Activated B cell treated with CpG ODN at 0.5 μM for 24 hours (primary cell): ENCODE results near the gene SBDS. TPM values are rescaled to one million over a fixed set of nuclear protein-coding genes. Genes with fewer than 3 reads are reported as not detected.
"Not testable (repeated sequence)": the region's sequence is repeated elsewhere in the genome, so short reads cannot be mapped to it uniquely, and the experiment has no call there.

Experiments
- ATAC-seq: fragments of 200-7000 bp; cut with Tn5 transposase; one replicate; pipeline ENCODE4 v1.10.0; 2021; ENCODE audit warnings: low read depth, mild to moderate bottlenecking, moderate library complexity
- CTCF ChIA-PET: fragments of 350-600 bp; sonication (Branson Sonifier 250); formaldehyde crosslinking; loops from one replicate; lab custom pipeline; 2021; ENCODE audit warnings: antibody characterized with exemption; lab: Charles Lee
- POLR2A ChIA-PET: fragments of 350-600 bp; sonication (Branson Sonifier 250); formaldehyde crosslinking; loops from one replicate; lab custom pipeline; 2021; ENCODE audit warnings: antibody characterized with exemption; lab: Charles Lee
- DNase-seq: peaks from one replicate; pipeline ENCODE4 v3.0.0; 2022
- H3K27ac Mint-ChIP-seq: one replicate; pipeline ENCODE4 v1.8.0; 2020; ENCODE audit warnings: mixed read lengths
- H3K27me3 Mint-ChIP-seq: one replicate; pipeline ENCODE4 v1.8.0; 2021; ENCODE audit warnings: mixed read lengths
- H3K36me3 Mint-ChIP-seq: one replicate; pipeline ENCODE4 v1.8.0; 2021; ENCODE audit warnings: low read depth, mixed read lengths
- H3K4me1 Mint-ChIP-seq: one replicate; pipeline ENCODE4 v1.8.0; 2021; ENCODE audit warnings: mixed read lengths
- H3K4me3 Mint-ChIP-seq: one replicate; pipeline ENCODE4 v1.8.0; 2020; ENCODE audit warnings: mild to moderate bottlenecking, mixed read lengths
- H3K9me3 Mint-ChIP-seq: one replicate; pipeline ENCODE4 v1.8.0; 2020; ENCODE audit warnings: mixed read lengths
- intact Hi-C: fragments of 100-400 bp; cut with micrococcal nuclease; formaldehyde crosslinking; loops from one replicate; pipeline ENCODE4 v1.15.1; 2024
- total RNA-seq: library from RNA; stranded (reverse); gene quantifications from 2 replicates; pipeline ENCODE4 v1.2.3, GENCODE V29; 2022
- TF ChIP-seq, protein P1 (sequence below): fragments of 200-600 bp; IDR thresholded peaks from one replicate; pipeline ENCODE4 v1.8.0; 2022; ENCODE audit warnings: antibody characterized with exemption, mild to moderate bottlenecking

Gene SBDS
- total RNA-seq, 1 donor from 2014 or later: 26.6 TPM

DNA sequence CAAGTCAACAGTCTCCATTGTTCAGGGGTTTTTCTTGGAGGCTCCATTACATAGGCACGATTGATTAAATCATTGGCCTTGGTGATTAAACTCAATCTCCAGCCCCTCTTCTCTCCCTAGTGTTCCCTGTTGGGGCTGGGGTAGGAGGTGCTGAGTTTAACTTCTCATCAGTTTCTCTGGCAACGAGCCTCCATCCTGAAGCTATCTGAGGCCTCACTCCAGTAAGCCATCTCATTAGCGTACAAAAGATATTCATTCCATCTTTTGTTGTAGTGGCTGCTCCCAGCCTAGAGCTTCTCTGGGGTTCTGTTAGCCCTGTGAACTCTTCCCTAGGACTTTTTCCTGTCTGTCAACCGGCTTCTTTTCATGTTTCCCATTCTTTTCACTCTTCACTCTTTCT is 12.9 kb upstream of the SBDS start:
- Mint-ChIP-seq H3K9me3 (no peaks in the 10 kb centered on the region), H3K4me1 (peaks cover 1% of the 10 kb centered on the region), H3K27me3 (no peaks in the 10 kb centered on the region), H3K27ac (no peak overlapping the region), H3K36me3 (peaks cover 84% of the 10 kb centered on the region), H3K4me3 (no peak overlapping the region)
- ChIA-PET CTCF (no interaction called here), POLR2A (no interaction called here)
- no peak for DNase-seq
- TF ChIP-seq, protein P1, sequence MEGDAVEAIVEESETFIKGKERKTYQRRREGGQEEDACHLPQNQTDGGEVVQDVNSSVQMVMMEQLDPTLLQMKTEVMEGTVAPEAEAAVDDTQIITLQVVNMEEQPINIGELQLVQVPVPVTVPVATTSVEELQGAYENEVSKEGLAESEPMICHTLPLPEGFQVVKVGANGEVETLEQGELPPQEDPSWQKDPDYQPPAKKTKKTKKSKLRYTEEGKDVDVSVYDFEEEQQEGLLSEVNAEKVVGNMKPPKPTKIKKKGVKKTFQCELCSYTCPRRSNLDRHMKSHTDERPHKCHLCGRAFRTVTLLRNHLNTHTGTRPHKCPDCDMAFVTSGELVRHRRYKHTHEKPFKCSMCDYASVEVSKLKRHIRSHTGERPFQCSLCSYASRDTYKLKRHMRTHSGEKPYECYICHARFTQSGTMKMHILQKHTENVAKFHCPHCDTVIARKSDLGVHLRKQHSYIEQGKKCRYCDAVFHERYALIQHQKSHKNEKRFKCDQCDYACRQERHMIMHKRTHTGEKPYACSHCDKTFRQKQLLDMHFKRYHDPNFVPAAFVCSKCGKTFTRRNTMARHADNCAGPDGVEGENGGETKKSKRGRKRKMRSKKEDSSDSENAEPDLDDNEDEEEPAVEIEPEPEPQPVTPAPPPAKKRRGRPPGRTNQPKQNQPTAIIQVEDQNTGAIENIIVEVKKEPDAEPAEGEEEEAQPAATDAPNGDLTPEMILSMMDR: no peak
- ATAC-seq: no peak
- intact Hi-C loops: no loop called here

DNA sequence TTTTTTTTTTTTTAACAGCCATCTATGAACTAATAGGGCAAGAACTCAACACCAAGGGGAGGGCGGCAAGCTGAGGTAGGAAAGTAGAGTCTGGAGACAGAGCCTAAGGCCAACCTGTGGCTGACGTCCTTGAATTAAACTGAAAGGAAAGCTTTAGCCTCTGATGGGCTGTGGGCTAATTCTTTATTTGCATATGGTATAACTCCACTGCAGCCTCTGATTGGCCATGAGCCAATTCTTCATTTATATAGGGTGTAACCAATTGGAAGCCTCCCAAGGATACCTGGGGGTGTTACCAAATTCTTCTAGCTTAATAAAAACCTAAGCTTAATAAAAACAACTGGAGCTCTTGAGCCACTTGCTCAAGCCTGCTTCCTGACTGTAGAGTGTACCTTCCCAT is 11.6 kb upstream of the SBDS start:
- POLR2A ChIA-PET: interaction anchor here (1.1 kb wide), 1 partner anchor 11 kb away, joined by 4 read pairs; no protein-coding TSS in a partner anchor
- Mint-ChIP-seq H3K36me3 (peaks cover 79% of the 10 kb centered on the region), H3K4me3 (no peak overlapping the region), H3K4me1 (peaks cover 1% of the 10 kb centered on the region), H3K9me3 (no peaks in the 10 kb centered on the region), H3K27me3 (no peaks in the 10 kb centered on the region), H3K27ac (no peak overlapping the region)
- TF ChIP-seq, protein P1: no peak
- CTCF ChIA-PET: no interaction called here
- ATAC-seq (no peak), DNase-seq (no peak)
- intact Hi-C loops: no loop called here

DNA sequence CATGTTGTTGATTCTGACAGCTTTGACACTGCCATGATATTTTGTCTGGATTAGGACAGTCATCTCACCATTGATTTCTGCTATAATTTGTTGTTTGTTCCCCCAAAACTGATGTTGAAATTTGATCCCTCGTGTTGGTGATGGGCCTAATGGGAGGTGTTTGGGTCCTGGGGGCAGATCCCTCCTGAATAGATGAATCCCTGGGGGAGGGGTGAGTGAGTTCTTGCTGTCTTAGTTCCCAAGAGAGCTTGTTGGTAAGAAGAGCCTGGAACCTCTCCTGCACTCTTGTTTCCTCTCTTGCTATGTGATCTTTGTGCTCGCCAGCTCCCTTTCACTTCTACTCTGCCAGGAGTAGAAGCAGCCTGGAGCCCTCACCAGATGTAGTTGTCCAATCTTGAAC is 8.8 kb upstream of the SBDS start:
- H3K27ac Mint-ChIP-seq, CTCF ChIA-PET, ATAC-seq, H3K9me3 Mint-ChIP-seq, POLR2A ChIA-PET, H3K27me3 Mint-ChIP-seq, H3K4me1 Mint-ChIP-seq, DNase-seq, H3K4me3 Mint-ChIP-seq, intact Hi-C loops: not testable (repeated sequence)
- peaks cover 68% of the 10 kb centered on the region for H3K36me3 Mint-ChIP-seq

DNA sequence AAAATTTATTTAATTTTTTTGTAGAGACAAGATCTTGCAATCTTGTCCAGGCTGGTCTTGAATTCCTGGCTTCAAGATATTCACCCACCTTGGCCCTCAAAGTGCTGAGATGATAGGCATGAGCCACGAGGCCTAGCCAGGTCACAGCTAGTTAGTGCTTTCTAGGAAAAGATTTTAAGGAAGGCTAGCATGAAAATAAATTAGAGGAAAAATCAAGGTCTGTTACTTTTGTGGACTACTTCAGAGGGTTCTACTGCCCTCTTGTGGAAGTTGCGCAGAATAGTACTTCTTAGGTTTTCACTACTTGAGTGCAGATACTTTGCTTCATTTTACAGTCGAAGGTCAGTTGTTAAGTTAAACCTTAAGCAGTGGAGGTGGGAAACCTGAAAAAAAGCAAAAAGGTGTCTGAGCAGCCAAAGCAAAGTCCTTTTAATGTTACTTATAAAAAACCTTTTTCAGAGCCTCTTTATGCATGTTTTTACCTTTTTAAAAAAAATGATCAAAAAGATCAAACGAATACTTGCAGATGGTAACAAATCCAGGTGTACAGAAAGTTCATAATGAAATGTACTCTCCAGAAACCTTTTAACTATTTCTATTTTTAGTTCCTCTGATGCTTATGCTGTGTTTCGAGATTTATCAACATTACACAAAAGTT is 5.3 kb upstream of the SBDS start:
- H3K27me3 Mint-ChIP-seq, DNase-seq, ATAC-seq, CTCF ChIA-PET, POLR2A ChIA-PET, H3K9me3 Mint-ChIP-seq: not testable (repeated sequence)
- Mint-ChIP-seq H3K27ac (peak overlapping the region; percentile 53), H3K36me3 (peaks cover 47% of the 10 kb centered on the region), H3K4me3 (peak overlapping the region; percentile 59), H3K4me1 (peaks cover 11% of the 10 kb centered on the region)
- intact Hi-C loops: loop anchor here (1.0 kb wide), 1 partner anchor 443 kb away; no protein-coding TSS in a partner anchor

DNA sequence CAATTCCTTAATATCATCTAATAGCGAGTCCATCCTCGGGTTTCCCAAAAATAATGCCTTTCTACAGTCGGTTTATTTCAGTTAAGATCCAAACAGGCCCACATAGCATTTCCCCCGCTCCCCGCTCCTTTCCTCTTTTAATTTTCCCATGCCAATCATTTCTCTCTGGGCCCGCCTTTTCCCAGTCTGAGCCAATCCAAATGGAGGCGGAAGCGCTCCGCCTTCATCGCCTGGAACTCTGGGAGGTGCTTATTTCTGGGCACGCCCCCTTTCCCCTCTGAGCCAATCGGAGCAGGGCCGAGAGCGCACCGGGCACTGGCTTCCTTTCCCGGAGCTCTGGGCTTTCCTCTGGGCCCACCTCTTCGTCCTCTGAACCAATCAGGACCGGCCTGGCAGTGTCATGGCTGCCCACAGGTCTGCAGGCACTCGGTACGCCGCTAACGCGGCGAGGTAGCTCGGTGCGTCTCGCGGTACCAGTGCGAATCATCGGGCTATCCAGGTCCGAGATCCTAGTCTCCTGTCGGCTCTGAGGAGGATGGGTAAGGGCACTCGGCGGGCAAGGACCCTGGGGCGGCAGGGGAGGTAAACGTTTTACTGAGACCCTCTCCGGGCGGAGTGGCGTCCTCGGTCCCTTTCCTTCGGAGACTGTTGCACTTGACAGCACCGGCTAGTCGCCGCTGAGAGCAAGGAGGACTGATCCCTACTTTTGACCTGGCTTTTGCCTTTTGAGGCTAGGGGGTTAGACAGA is 1.2 kb upstream of the SBDS start, which contains the start of gene TYW1:
TSS of gene TYW1 (plus strand) at position 390 of the 748 bp plus-strand sequence. CDS start at position 536, 146 bp downstream.
- peak; percentile 82 for ATAC-seq
- intact Hi-C loops: loop anchor here (1.0 to 10.0 kb wide), 10 partner anchors 75 to 1274 kb away; partner anchors contain the start of genes GUSB, RABGEF1 and TMEM248
- ChIA-PET CTCF (interaction anchor here (1.1 kb wide), 1 partner anchor 438 kb away, joined by 3 read pairs; no protein-coding TSS in a partner anchor), POLR2A (interaction anchor here (0.6 to 3.0 kb wide), 13 partner anchors 10 to 1245 kb away, joined by 3 to 26 read pairs (median 5); partner anchors contain the start of genes KCTD7, RABGEF1 and TMEM248)
- DNase-seq: peak; percentile 93
- peak within 1 kb of the TSS; percentile 100 for H3K27ac Mint-ChIP-seq
- H3K4me3 Mint-ChIP-seq: peak within 1 kb of the TSS; percentile 100
- H3K9me3 Mint-ChIP-seq, H3K27me3 Mint-ChIP-seq: not testable (repeated sequence)
- H3K36me3 Mint-ChIP-seq: peaks cover 45% of the 10 kb centered on the region
- peaks cover 26% of the 10 kb centered on the region for H3K4me1 Mint-ChIP-seq

DNA sequence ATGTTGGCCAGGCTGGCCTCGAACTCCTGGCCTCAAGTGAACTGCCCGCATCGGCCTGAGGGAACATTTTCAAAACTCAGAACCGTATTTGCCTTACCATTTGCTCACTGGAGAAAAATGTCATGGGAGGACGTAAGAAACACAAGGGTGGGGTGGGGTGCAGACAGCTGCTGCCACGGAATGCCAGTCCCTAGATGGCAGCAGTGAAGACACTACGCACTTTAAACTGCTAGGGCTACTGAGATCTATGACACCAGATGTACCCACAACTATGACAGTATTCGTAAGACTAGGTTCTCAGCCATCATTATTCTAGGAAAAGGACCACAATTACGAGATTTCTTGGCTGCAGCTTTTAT is 716 bp downstream of the SBDS start:
- ATAC-seq: peak; percentile 38
- H3K9me3 Mint-ChIP-seq, H3K27me3 Mint-ChIP-seq: not testable (repeated sequence)
- Mint-ChIP-seq H3K27ac (peak overlapping the region; percentile 100), H3K36me3 (peaks cover 59% of the 10 kb centered on the region), H3K4me1 (peaks cover 26% of the 10 kb centered on the region), H3K4me3 (peak overlapping the region; percentile 100)
- POLR2A ChIA-PET: interaction anchor here (0.6 to 3.0 kb wide), 8 partner anchors 73 to 789 kb away, joined by 3 to 26 read pairs (median 8); partner anchors contain the start of genes KCTD7, RABGEF1 and TMEM248
- peak; percentile 18 for DNase-seq
- CTCF ChIA-PET: interaction anchor here (1.3 kb wide), 1 partner anchor 150 kb away, joined by 5 read pairs; no protein-coding TSS in a partner anchor
- intact Hi-C loops: loop anchor here (1.0 to 10.0 kb wide), 7 partner anchors 308 to 1272 kb away; partner anchors contain the start of gene KCTD7

DNA sequence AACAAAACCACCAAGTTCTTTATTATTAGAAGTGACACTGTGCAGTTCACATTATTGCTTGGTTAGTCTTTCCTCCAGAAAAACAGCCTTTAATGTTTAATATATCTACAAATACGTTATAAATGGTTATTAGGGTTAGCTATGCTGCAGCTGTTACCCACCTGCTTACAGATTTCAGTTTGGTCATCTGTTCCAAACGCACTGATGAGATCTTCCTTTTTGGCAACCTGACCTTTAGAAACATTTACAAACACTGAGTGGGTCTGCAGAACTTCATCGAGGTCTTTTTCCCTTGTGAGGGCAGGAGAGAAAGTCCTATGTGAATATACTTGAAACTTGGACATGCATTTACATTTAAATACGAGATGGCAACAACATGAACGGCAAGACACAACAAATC is 1.3 kb downstream of the SBDS start:
- peaks cover 26% of the 10 kb centered on the region for H3K4me1 Mint-ChIP-seq
- POLR2A ChIA-PET: interaction anchor here (1.9 to 3.0 kb wide), 2 partner anchors 73 to 366 kb away, joined by 7 to 26 read pairs; partner anchors contain the start of genes KCTD7 and TMEM248
- intact Hi-C loops: loop anchor here (10.0 kb wide), 2 partner anchors 399 to 1239 kb away; no protein-coding TSS in a partner anchor
- peaks cover 57% of the 10 kb centered on the region for H3K36me3 Mint-ChIP-seq
- CTCF ChIA-PET, ATAC-seq, H3K9me3 Mint-ChIP-seq, DNase-seq, H3K27me3 Mint-ChIP-seq: not testable (repeated sequence)
- peak overlapping the region; percentile 100 for H3K27ac Mint-ChIP-seq
- H3K4me3 Mint-ChIP-seq: peak overlapping the region; percentile 100

DNA sequence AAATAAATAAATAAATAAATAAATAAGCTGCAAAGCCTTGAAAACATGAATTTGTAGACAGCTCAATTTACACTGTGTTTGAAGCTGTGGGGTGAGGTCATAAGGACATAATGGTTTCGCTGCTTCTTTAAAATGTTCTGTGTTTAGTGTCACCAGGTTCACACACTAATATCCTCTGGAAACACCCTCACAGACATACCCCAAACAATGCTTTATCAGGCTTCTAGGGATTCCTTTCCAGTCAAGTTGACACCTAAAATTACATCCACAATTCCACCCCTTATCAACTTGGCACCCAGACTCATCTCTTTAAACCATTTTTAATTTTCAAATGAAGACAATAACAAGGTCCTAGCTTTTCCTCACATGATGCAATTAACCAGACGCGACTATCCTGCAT is 5.8 kb downstream of the SBDS start:
- H3K4me3 Mint-ChIP-seq, DNase-seq, intact Hi-C loops, CTCF ChIA-PET, H3K27me3 Mint-ChIP-seq, H3K9me3 Mint-ChIP-seq, ATAC-seq, POLR2A ChIA-PET, H3K27ac Mint-ChIP-seq: not testable (repeated sequence)
- peaks cover 13% of the 10 kb centered on the region for H3K4me1 Mint-ChIP-seq
- H3K36me3 Mint-ChIP-seq: peaks cover 57% of the 10 kb centered on the region

DNA sequence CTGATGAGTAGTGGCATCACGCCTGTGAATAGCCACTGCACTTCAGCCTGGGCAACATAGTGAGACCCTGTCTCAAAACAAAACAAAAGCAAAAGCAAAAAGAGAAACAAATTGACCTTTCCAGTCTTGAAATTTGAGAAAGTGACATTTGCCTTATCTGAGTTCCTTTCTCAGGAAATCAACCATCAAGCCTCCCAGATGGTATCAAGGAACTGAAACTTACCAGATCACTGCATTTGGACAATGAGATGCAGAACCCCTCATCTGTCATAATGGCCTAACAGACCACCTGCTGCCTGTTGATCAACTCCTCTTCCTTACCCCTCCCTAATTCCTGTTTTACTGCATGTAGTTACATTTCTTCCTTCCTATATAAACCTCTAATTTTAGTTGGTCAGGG is 15.1 kb downstream of the SBDS start:
- Mint-ChIP-seq H3K27ac (peak overlapping the region; percentile 65), H3K9me3 (peaks cover 11% of the 10 kb centered on the region)
- DNase-seq, CTCF ChIA-PET, ATAC-seq, H3K4me3 Mint-ChIP-seq, H3K4me1 Mint-ChIP-seq, intact Hi-C loops, H3K36me3 Mint-ChIP-seq, H3K27me3 Mint-ChIP-seq, POLR2A ChIA-PET: not testable (repeated sequence)
